HepG2 (cell line): Measurements from ENCODE around the gene TACC3. TPM values are rescaled to one million over a fixed set of nuclear protein-coding genes. Genes with fewer than 3 reads are reported as not detected.
A peak's percentile ranks its signal among the peaks of the same experiment; 100 is the strongest.

ENCODE experiments used
- PCBP1 ChIP-seq: fragments of 200-400 bp; formaldehyde crosslinking; IDR thresholded peaks from 2 replicates; pipeline ENCODE4 v1.6.1; 2017; ENCODE audit warnings: mild to moderate bottlenecking, low read depth, low read length, borderline replicate concordance
- SMYD3 ChIP-seq: sonication (generic); formaldehyde crosslinking; IDR thresholded peaks from 2 replicates; pipeline ENCODE4 v1.8.1; 2023; ENCODE audit warnings: mild to moderate bottlenecking, missing genetic modification reagents
- ZNF839 ChIP-seq: sonication (generic); formaldehyde crosslinking; IDR thresholded peaks from 2 replicates; pipeline ENCODE4 v1.4.0; 2020; ENCODE audit warnings: missing genetic modification reagents, mild to moderate bottlenecking, borderline replicate concordance
- polyA plus RNA-seq, 8 experiments: library from polyadenylated mRNA; depleted of rRNA in 3 of 8; stranded (reverse) in 7 of 8; unstranded in 1 of 8; fragments of >200 nt; fragmentation: Illumina TruSeq in 4 of 8; extraction: Trizol in 4 of 8; gene quantifications; 2 replicates each; pipeline versions ENCODE4 v1.2.1 to v1.2.3, GENCODE V29; 2011 to 2016; ENCODE audit warnings: low read depth in 4 of 8, missing spikeins in 1 of 8, mixed read lengths in 1 of 8; ENCODE audit not compliant: insufficient read depth in 1 of 8
- total RNA-seq, 5 experiments: library from RNA; depleted of rRNA; stranded (reverse); fragments of >200 nt; fragmentation: Illumina TruSeq; extraction: Trizol; gene quantifications; 2 replicates each; pipeline ENCODE4 v1.2.3, GENCODE V29; 2016; ENCODE audit warnings: low read depth in 1 of 5
- TF ChIP-seq, protein P1 (sequence below): sonication (generic); formaldehyde crosslinking; IDR thresholded peaks from 2 replicates; pipeline ENCODE4 v1.4.0; 2020; ENCODE audit warnings: mild to moderate bottlenecking, missing genetic modification reagents, borderline replicate concordance
- TF ChIP-seq, protein P2 (sequence below): sonication (generic); formaldehyde crosslinking; IDR thresholded peaks from 2 replicates; pipeline ENCODE4 v1.5.1; 2020; ENCODE audit warnings: mild to moderate bottlenecking, missing genetic modification reagents, moderate library complexity
- TF ChIP-seq, protein P3 (sequence below): sonication (generic); formaldehyde crosslinking; IDR thresholded peaks from one replicate; pipeline ENCODE4 v1.5.1; 2020; ENCODE audit warnings: mild to moderate bottlenecking, missing genetic modification reagents; ENCODE audit errors: not compliant biosample characterization
- TF ChIP-seq, protein P4 (sequence below): sonication (generic); formaldehyde crosslinking; IDR thresholded peaks from 2 replicates; pipeline ENCODE4 v1.4.0; 2020; ENCODE audit warnings: missing genetic modification reagents, borderline replicate concordance

Gene TACC3
- total and polyA plus RNA-seq, 2 of the 13 experiments (the other 11 are each of a cell fraction or from before 2014, with no cell fraction given): 20.3 to 21.2 TPM

- TF ChIP-seq PCBP1 (peak; percentile 4; the same call in 1 of the 2 replicates), ZNF839 (CRISPR knock-in tag) (no peak), SMYD3 (CRISPR knock-in tag) (no peak)
- TF ChIP-seq, protein P1, sequence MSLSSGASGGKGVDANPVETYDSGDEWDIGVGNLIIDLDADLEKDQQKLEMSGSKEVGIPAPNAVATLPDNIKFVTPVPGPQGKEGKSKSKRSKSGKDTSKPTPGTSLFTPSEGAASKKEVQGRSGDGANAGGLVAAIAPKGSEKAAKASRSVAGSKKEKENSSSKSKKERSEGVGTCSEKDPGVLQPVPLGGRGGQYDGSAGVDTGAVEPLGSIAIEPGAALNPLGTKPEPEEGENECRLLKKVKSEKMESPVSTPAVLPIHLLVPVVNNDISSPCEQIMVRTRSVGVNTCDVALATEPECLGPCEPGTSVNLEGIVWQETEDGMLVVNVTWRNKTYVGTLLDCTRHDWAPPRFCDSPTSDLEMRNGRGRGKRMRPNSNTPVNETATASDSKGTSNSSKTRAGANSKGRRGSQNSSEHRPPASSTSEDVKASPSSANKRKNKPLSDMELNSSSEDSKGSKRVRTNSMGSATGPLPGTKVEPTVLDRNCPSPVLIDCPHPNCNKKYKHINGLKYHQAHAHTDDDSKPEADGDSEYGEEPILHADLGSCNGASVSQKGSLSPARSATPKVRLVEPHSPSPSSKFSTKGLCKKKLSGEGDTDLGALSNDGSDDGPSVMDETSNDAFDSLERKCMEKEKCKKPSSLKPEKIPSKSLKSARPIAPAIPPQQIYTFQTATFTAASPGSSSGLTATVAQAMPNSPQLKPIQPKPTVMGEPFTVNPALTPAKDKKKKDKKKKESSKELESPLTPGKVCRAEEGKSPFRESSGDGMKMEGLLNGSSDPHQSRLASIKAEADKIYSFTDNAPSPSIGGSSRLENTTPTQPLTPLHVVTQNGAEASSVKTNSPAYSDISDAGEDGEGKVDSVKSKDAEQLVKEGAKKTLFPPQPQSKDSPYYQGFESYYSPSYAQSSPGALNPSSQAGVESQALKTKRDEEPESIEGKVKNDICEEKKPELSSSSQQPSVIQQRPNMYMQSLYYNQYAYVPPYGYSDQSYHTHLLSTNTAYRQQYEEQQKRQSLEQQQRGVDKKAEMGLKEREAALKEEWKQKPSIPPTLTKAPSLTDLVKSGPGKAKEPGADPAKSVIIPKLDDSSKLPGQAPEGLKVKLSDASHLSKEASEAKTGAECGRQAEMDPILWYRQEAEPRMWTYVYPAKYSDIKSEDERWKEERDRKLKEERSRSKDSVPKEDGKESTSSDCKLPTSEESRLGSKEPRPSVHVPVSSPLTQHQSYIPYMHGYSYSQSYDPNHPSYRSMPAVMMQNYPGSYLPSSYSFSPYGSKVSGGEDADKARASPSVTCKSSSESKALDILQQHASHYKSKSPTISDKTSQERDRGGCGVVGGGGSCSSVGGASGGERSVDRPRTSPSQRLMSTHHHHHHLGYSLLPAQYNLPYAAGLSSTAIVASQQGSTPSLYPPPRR: peak; percentile 39; the same call in 1 of the 2 replicates
- TF ChIP-seq, protein P2, sequence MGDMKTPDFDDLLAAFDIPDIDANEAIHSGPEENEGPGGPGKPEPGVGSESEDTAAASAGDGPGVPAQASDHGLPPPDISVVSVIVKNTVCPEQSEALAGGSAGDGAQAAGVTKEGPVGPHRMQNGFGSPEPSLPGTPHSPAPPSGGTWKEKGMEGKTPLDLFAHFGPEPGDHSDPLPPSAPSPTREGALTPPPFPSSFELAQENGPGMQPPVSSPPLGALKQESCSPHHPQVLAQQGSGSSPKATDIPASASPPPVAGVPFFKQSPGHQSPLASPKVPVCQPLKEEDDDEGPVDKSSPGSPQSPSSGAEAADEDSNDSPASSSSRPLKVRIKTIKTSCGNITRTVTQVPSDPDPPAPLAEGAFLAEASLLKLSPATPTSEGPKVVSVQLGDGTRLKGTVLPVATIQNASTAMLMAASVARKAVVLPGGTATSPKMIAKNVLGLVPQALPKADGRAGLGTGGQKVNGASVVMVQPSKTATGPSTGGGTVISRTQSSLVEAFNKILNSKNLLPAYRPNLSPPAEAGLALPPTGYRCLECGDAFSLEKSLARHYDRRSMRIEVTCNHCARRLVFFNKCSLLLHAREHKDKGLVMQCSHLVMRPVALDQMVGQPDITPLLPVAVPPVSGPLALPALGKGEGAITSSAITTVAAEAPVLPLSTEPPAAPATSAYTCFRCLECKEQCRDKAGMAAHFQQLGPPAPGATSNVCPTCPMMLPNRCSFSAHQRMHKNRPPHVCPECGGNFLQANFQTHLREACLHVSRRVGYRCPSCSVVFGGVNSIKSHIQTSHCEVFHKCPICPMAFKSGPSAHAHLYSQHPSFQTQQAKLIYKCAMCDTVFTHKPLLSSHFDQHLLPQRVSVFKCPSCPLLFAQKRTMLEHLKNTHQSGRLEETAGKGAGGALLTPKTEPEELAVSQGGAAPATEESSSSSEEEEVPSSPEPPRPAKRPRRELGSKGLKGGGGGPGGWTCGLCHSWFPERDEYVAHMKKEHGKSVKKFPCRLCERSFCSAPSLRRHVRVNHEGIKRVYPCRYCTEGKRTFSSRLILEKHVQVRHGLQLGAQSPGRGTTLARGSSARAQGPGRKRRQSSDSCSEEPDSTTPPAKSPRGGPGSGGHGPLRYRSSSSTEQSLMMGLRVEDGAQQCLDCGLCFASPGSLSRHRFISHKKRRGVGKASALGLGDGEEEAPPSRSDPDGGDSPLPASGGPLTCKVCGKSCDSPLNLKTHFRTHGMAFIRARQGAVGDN (CRISPR knock-in tag): peak; percentile 83
- TF ChIP-seq, protein P3, sequence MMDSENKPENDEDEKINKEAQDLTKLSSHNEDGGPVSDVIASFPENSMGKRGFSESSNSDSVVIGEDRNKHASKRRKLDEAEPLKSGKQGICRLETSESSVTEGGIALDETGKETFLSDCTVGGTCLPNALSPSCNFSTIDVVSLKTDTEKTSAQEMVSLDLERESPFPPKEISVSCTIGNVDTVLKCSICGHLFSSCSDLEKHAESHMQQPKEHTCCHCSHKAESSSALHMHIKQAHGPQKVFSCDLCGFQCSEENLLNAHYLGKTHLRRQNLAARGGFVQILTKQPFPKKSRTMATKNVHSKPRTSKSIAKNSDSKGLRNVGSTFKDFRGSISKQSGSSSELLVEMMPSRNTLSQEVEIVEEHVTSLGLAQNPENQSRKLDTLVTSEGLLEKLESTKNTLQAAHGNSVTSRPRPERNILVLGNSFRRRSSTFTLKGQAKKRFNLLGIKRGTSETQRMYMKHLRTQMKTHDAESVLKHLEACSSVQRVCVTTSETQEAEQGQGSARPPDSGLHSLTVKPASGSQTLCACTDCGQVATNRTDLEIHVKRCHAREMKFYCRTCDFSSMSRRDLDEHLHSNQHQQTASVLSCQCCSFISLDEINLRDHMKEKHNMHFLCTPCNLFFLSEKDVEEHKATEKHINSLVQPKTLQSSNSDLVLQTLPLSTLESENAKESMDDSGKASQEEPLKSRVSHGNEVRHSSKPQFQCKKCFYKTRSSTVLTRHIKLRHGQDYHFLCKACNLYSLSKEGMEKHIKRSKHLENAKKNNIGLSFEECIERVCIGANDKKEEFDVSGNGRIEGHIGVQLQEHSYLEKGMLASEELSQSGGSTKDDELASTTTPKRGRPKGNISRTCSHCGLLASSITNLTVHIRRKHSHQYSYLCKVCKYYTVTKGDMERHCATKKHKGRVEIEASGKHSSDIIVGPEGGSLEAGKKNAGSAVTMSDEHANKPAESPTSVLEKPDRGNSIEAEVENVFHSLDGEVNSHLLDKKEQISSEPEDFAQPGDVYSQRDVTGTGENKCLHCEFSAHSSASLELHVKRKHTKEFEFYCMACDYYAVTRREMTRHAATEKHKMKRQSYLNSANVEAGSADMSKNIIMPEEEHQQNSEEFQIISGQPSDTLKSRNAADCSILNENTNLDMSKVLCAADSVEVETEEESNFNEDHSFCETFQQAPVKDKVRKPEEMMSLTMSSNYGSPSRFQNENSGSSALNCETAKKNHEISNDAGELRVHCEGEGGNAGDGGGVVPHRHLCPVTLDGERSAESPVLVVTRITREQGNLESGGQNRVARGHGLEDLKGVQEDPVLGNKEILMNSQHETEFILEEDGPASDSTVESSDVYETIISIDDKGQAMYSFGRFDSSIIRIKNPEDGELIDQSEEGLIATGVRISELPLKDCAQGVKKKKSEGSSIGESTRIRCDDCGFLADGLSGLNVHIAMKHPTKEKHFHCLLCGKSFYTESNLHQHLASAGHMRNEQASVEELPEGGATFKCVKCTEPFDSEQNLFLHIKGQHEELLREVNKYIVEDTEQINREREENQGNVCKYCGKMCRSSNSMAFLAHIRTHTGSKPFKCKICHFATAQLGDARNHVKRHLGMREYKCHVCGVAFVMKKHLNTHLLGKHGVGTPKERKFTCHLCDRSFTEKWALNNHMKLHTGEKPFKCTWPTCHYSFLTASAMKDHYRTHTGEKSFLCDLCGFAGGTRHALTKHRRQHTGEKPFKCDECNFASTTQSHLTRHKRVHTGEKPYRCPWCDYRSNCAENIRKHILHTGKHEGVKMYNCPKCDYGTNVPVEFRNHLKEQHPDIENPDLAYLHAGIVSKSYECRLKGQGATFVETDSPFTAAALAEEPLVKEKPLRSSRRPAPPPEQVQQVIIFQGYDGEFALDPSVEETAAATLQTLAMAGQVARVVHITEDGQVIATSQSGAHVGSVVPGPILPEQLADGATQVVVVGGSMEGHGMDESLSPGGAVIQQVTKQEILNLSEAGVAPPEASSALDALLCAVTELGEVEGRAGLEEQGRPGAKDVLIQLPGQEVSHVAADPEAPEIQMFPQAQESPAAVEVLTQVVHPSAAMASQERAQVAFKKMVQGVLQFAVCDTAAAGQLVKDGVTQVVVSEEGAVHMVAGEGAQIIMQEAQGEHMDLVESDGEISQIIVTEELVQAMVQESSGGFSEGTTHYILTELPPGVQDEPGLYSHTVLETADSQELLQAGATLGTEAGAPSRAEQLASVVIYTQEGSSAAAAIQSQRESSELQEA (CRISPR knock-in tag): peak; percentile 20
- TF ChIP-seq, protein P4, sequence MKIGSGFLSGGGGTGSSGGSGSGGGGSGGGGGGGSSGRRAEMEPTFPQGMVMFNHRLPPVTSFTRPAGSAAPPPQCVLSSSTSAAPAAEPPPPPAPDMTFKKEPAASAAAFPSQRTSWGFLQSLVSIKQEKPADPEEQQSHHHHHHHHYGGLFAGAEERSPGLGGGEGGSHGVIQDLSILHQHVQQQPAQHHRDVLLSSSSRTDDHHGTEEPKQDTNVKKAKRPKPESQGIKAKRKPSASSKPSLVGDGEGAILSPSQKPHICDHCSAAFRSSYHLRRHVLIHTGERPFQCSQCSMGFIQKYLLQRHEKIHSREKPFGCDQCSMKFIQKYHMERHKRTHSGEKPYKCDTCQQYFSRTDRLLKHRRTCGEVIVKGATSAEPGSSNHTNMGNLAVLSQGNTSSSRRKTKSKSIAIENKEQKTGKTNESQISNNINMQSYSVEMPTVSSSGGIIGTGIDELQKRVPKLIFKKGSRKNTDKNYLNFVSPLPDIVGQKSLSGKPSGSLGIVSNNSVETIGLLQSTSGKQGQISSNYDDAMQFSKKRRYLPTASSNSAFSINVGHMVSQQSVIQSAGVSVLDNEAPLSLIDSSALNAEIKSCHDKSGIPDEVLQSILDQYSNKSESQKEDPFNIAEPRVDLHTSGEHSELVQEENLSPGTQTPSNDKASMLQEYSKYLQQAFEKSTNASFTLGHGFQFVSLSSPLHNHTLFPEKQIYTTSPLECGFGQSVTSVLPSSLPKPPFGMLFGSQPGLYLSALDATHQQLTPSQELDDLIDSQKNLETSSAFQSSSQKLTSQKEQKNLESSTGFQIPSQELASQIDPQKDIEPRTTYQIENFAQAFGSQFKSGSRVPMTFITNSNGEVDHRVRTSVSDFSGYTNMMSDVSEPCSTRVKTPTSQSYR: peak; percentile 33; the same call in 1 of the 2 replicates
These were observed 49.5 kb downstream of the TACC3 start (continued) for GRCh38 chr4:1770791-1771231.
